Retina (tissue), 1 donor: ENCODE results near the gene PTPRJ.
"Not testable (repeated sequence)": the region's sequence is repeated elsewhere in the genome, so short reads cannot be mapped to it uniquely, and the experiment has no call there.

Experiments
- DNase-seq: peaks from one replicate; pipeline ENCODE4 v3.0.0-alpha.2; 2016

PTPRJ gene

GRCh38 chr11:47980088-47980906 is at the start of gene PTPRJ:
TSS of gene PTPRJ (plus strand) at chr11:47980559. CDS start at chr11:47980913, 354 bp downstream.
- DNase-seq, result peak; percentile 78

GRCh38 chr11:47932544-47932943 is 47.8 kb upstream of the PTPRJ start:
- no peak for DNase-seq

- not testable (repeated sequence) for DNase-seq
Observed at GRCh38 chr11:47933797-47934196, 46.6 kb upstream of the PTPRJ start.

DNA sequence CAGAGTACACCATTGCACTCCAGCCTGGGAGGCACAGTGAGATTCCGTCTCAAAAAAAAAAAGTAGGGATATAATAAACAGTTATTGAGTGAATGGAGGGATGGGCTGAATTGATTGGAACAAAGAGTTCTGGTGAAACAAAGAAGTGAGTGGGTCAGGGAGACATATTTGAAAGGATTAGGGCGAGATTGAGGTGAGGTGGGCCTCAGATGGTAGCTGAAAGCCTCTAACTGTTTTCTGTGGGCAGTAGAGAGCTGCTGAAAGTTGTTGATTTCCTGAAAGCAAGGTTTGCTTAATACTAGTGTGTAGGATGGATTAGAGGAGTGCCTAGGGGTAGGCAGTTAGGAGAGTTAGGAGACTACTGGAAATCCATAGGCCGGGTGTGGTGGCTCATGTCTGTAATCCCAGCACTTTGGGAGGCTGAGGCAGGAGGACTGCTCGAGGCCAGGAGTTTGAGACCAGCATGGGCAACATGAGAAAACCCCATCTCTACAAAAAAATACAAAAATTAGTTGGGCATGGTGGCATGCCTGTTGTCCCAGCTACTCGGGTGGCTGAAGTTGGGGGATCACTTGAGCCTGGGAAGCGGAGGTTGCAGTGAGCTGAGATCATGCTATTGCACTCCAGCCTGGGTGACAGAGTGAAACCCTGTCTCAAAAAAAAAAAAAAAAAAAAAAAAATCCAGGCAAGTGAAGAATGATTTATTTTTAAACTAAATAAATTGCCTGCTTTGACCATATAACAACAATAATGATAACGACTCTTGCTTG is 41.4 kb upstream of the PTPRJ start:
- DNase-seq, result no peak

- DNase-seq, result no peak
Observed at GRCh38 chr11:47940904-47941649, 39.3 kb upstream of the PTPRJ start.

GRCh38 chr11:47941907-47942558 is 38.3 kb upstream of the PTPRJ start:
- peak; percentile 23 for DNase-seq

GRCh38 chr11:47943721-47944586 is 36.4 kb upstream of the PTPRJ start:
- DNase-seq, result peak; percentile 15

DNA sequence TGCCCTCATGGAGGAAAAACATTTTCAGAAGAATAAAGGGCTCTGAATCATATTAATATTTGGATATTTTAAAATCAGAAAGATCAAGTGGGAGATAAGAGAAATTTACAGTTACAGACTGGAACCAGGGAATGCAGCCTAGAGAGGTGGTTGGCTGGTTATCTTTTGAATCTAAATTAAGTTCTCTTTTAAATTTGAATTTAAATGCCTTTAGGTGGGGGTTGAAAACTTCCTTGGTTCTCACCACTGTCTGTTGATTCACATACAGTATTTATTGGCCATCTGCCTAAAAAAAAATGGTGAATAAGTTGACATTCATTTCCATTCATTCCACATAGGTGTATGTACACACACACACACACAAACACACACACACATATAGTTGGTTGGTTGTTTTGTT is 35.7 kb upstream of the PTPRJ start:
- DNase-seq, result no peak

GRCh38 chr11:47946682-47947559 is 33.4 kb upstream of the PTPRJ start:
- DNase-seq, result no peak

- DNase-seq, result no peak
Observed at GRCh38 chr11:47948137-47948536, 32.2 kb upstream of the PTPRJ start.

- not testable (repeated sequence) for DNase-seq
Observed at GRCh38 chr11:47949001-47949675, 31.2 kb upstream of the PTPRJ start.

DNA sequence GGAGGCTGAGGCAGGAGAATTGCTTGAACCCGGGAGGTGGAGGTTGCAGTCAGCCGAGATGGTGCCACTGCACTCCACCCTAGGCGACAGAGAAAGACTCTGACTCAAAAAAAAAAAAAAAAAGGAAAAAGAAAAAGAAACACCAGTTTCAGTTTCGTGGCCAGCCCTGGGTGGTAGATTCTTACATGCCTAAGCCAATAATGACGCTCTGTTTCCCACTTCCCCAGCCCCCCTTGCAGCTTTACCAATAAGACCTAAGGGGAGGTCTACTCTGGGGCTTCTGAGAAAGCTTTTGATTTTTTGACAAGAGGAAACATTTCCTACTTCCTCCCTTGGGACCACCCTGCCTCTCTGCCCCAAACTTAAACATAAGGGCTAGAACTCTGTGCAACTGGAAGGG is 30.0 kb upstream of the PTPRJ start:
- DNase-seq, result no peak

- not testable (repeated sequence) for DNase-seq
Observed at GRCh38 chr11:47951504-47951903, 28.9 kb upstream of the PTPRJ start.

GRCh38 chr11:47955061-47955755 is 25.2 kb upstream of the PTPRJ start:
- DNase-seq, result no peak

- no peak for DNase-seq
Observed at GRCh38 chr11:47960015-47960414, 20.3 kb upstream of the PTPRJ start.

DNA sequence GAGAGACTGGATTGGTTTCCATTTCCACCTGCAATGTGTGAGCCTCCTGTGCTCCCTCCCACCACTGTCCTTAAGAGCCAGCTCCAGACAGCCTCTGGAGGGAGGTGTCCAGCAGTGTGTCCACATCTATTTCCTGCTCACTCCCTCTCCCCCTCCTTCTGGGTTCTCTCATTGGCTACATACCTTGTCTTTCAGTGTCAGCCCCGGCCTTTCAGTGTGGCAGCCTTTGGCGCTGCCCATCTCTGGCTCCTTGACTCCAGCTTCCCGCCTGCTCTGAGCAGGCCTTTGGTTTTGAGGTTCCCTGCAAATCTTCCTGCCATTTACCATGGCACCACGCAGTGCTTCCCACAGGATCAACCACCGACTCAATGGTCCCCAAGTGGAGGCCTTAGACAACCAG is 19.0 kb upstream of the PTPRJ start:
- DNase-seq, result no peak

GRCh38 chr11:47964546-47964945 is 15.8 kb upstream of the PTPRJ start:
- DNase-seq, result no peak

DNA sequence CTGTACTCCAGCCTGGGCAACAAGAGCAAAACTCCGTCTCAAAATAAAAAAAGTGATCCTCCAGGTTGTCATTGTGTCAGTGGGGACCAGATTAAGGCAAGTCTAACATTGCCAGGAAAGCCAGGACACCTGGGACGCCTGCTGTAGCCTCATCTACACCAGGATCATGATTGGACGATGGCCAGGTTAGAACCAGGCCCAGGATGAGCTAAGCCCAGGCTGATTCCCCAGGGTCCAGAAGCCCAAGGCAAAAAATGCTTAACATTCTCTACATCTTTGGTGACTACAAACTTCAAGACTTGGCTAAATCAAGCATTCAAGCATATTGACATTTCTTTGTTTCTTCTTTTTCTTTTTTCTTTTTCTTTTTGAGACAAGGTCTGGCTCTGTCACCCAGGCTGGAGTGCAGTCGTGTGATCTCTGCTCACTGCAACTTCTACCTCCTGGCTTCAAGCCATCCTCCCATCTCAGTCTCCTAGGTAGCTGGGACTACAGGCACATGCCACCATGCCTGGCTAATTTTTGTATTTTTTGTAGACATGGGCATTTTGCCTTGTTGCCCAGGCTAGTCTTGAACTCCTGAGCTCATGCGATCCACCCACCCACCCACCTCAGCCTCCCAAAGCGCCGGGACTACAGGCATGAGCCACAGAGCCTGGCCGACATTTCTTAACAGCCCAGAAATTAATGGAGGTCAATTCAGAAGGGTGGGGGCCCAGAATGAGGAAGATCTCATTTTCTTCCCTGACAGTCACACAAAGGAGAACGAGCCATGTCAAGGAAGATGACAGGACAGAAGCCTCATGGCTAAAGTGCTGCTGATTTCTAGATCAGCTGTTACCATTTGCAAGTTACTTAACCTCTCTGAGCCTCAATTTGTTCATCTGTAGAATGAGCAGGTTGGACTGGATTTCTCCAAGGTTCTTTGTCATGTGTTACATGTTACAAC is 12.5 kb upstream of the PTPRJ start:
- DNase-seq, result no peak
